GM21576 (cell line): ENCODE data around the gene KIRREL3.
A peak's percentile ranks its signal among the peaks of the same experiment; 100 is the strongest.
"Not testable (repeated sequence)": the region's sequence is repeated elsewhere in the genome, so short reads cannot be mapped to it uniquely, and the experiment has no call there.

Source experiments
- ATAC-seq: cut with Tn5 transposase; IDR thresholded peaks from one replicate; pipeline ENCODE4 v1.9.1; 2021; ENCODE audit warnings: mild to moderate bottlenecking, moderate library complexity; ENCODE audit not compliant: unreplicated experiment

KIRREL3 gene

GRCh38 chr11:126959700-126960099, 40.9 kb downstream of the KIRREL3 start:
- no peak for ATAC-seq

GRCh38 chr11:126956635-126957034, 43.9 kb downstream of the KIRREL3 start:
- no peak for ATAC-seq

GRCh38 chr11:126952533-126952932, 48.0 kb downstream of the KIRREL3 start:
- ATAC-seq: not testable (repeated sequence)

- no peak for ATAC-seq
Measured at GRCh38 chr11:126951465-126951864, 49.1 kb downstream of the KIRREL3 start.

GRCh38 chr11:126949066-126949891, 51.3 kb downstream of the KIRREL3 start:
- no peak for ATAC-seq

GRCh38 chr11:126948563-126948962, 52.0 kb downstream of the KIRREL3 start:
- ATAC-seq: no peak

GRCh38 chr11:126945319-126945718, 55.3 kb downstream of the KIRREL3 start:
- no peak for ATAC-seq

- ATAC-seq: no peak
Measured at GRCh38 chr11:126943316-126943715, 57.3 kb downstream of the KIRREL3 start.

GRCh38 chr11:126942146-126942545, 58.4 kb downstream of the KIRREL3 start:
- ATAC-seq: no peak

GRCh38 chr11:126939552-126939951, 61.0 kb downstream of the KIRREL3 start:
- ATAC-seq: no peak

- no peak for ATAC-seq
Measured at GRCh38 chr11:126938718-126939117, 61.9 kb downstream of the KIRREL3 start.

GRCh38 chr11:126930091-126930841, 70.3 kb downstream of the KIRREL3 start:
- no peak for ATAC-seq

GRCh38 chr11:126929179-126930061, 71.2 kb downstream of the KIRREL3 start:
- no peak for ATAC-seq

GRCh38 chr11:126927623-126928022, 72.9 kb downstream of the KIRREL3 start:
- ATAC-seq: no peak

- no peak for ATAC-seq
Measured at GRCh38 chr11:126926376-126926791, 74.2 kb downstream of the KIRREL3 start.

- ATAC-seq: no peak
Measured at GRCh38 chr11:126925321-126926093, 75.1 kb downstream of the KIRREL3 start.

GRCh38 chr11:126924376-126925040, 76.1 kb downstream of the KIRREL3 start:
- ATAC-seq: no peak

- no peak for ATAC-seq
Measured at GRCh38 chr11:126920833-126921232, 79.7 kb downstream of the KIRREL3 start.

GRCh38 chr11:126919147-126919823, 81.3 kb downstream of the KIRREL3 start:
- ATAC-seq: peak; percentile 49
